Spleen (tissue), 7 donors: Measurements from ENCODE around the gene RRP1.

Experiments used
- POLR2A ChIP-seq, 3 donors: fragments of 450-650 bp; IDR thresholded peaks; one replicate each; pipeline ENCODE4 v1.5.1; 2017; ENCODE audit warnings: antibody characterized with exemption in 3 of 3, mild to moderate bottlenecking in 1 of 3
- TF ChIP-seq, protein P1 (sequence below), 11 experiments: fragments of 200-600 bp in 7 of 11; fragments of 450-650 bp in 4 of 11; sonication (generic) in 4 of 11; IDR thresholded peaks in 8 of 11; conservative IDR thresholded peaks in 3 of 11; 1 replicate in 7 of 11; 2 replicates in 4 of 11; pipeline versions ENCODE4 v1.4.0 to v1.8.0; 2016 to 2021; ENCODE audit warnings: antibody characterized with exemption in 11 of 11, inconsistent platforms in 4 of 11, mild to moderate bottlenecking in 1 of 11
- donor health status: DM: no; HTN: no; CAD: no; lungs with moderate emphysema.
- donor health status: DM: no; HTN: no; CAD: no.
- donor health status: DM: no; HTN: no; CAD: no.

DNA sequence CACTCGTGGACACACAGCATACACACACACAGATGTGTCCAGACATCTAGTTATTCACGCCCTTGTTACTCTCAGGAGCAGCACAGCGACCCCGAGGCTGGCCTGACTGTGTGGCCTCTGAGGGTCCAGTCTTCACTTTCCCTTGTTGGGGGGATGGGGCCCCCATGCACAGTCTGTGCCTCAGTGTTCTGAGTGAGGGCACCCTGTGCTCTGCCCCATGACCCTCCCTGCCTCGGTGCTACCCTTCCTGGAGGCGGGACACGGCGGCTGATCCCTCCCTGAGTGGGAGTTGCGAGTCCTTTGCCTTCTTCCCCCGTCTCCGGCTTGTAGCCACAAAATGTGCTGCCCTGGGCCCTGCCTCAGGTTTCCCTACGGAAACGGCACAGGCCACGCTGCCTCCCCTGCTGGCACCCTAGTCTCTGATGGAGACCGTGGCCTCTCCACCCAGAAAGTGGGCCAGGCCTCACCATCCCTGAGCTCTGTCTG lies 21.8 kb upstream of the RRP1 start:
- TF ChIP-seq, protein P1, sequence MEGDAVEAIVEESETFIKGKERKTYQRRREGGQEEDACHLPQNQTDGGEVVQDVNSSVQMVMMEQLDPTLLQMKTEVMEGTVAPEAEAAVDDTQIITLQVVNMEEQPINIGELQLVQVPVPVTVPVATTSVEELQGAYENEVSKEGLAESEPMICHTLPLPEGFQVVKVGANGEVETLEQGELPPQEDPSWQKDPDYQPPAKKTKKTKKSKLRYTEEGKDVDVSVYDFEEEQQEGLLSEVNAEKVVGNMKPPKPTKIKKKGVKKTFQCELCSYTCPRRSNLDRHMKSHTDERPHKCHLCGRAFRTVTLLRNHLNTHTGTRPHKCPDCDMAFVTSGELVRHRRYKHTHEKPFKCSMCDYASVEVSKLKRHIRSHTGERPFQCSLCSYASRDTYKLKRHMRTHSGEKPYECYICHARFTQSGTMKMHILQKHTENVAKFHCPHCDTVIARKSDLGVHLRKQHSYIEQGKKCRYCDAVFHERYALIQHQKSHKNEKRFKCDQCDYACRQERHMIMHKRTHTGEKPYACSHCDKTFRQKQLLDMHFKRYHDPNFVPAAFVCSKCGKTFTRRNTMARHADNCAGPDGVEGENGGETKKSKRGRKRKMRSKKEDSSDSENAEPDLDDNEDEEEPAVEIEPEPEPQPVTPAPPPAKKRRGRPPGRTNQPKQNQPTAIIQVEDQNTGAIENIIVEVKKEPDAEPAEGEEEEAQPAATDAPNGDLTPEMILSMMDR (IDR thresholded peaks at IDR 0.05 in 8 of 11, conservative IDR thresholded peaks at IDR 0.05 in 3 of 11) = no peak
- TF ChIP-seq POLR2A (IDR thresholded peaks at IDR 0.05) = no peak
